Colonic mucosa (tissue), 4 donors: ENCODE data around the gene L3MBTL2. TPM values are rescaled to one million over a fixed set of nuclear protein-coding genes. Genes with fewer than 3 reads are reported as not detected.

ENCODE experiments used
- DNase-seq: peaks from one replicate; pipeline ENCODE4 v3.0.0-alpha.2; 2020
- H3K27ac ChIP-seq: fragments of 200-600 bp; one replicate; pipeline ENCODE4 v1.8.0; 2021
- H3K27me3 ChIP-seq: fragments of 200-600 bp; one replicate; pipeline ENCODE4 v1.8.0; 2021
- H3K36me3 ChIP-seq: fragments of 200-600 bp; one replicate; pipeline ENCODE4 v1.8.0; 2021
- H3K4me1 ChIP-seq: fragments of 200-600 bp; one replicate; pipeline ENCODE4 v1.8.0; 2021; ENCODE audit warnings: mild to moderate bottlenecking
- H3K4me3 ChIP-seq: fragments of 200-600 bp; one replicate; pipeline ENCODE4 v1.8.0; 2021
- H3K9ac ChIP-seq, 2 donors: one replicate each; pipeline ENCODE4 v1.7.0; 2013; ENCODE audit warnings: control low read depth in 2 of 2, low read depth in 2 of 2, low read length in 2 of 2
- H3K9me3 ChIP-seq: fragments of 200-600 bp; one replicate; pipeline ENCODE4 v1.8.0; 2021
- CTCF ChIP-seq: fragments of 200-600 bp; IDR thresholded peaks from one replicate; pipeline ENCODE4 v1.8.0; 2022; ENCODE audit warnings: antibody characterized with exemption, mild to moderate bottlenecking
- intact Hi-C: fragments of 100-400 bp; cut with DNase I; formaldehyde crosslinking; loops from one replicate; pipeline ENCODE4 v1.14.1; 2022
- total RNA-seq, 2 donors: library from RNA; stranded (reverse); fragmentation: NEBNext Ultra II Directional in 1 of 2; extraction: Animal tissue kit (Norgen Biotek cat#: 25700) in 1 of 2; gene quantifications; one replicate each; pipeline ENCODE4 v1.2.1, GENCODE V29; 2021
- donor health status: healthy.
- donor health status: DM: no; HTN: no; CAD: no.
- donor health status: DM: no; HTN: no; CAD: no.

Gene L3MBTL2
- total RNA-seq, 2 donors from 2014 or later, result 13.2 to 27.9 TPM

GRCh38 chr22:41215409-41215808 is 10.3 kb downstream of the L3MBTL2 start:
- no peak overlapping the region for H3K9ac ChIP-seq
- H3K27ac ChIP-seq, result no peak overlapping the region
- no peaks in the 10 kb centered on the region for H3K9me3 ChIP-seq
- intact Hi-C loops, result no loop called here
- H3K27me3 ChIP-seq, result no peaks in the 10 kb centered on the region
- no peaks in the 10 kb centered on the region for H3K36me3 ChIP-seq
- DNase-seq, result no peak
- H3K4me3 ChIP-seq, result no peak overlapping the region
- TF ChIP-seq CTCF, result no peak
- no peaks in the 10 kb centered on the region for H3K4me1 ChIP-seq

DNA sequence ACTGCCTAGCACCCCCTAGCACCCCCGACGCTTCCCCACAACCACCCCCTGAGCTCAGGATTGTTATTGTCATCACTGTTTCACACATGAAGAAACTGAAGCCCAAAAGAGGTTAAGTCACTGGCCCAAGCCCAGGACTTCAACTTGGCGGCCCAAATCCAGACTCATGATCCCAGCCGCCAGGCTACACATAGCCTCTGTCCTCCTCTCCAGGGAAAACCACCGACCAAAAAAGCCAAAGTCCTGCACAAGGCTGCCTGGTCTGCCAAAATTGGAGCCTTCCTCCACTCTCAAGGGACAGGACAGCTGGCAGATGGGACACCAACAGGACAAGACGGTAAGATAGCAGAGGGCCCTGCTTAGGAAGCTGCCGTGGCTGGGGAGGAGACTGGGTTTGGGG is 10.8 kb downstream of the L3MBTL2 start:
- no peak overlapping the region for H3K4me3 ChIP-seq
- H3K27me3 ChIP-seq, result no peaks in the 10 kb centered on the region
- no peaks in the 10 kb centered on the region for H3K36me3 ChIP-seq
- no peaks in the 10 kb centered on the region for H3K9me3 ChIP-seq
- H3K4me1 ChIP-seq, result no peaks in the 10 kb centered on the region
- H3K9ac ChIP-seq, result no peak overlapping the region
- TF ChIP-seq CTCF, result no peak
- DNase-seq, result no peak
- intact Hi-C loops, result no loop called here
- H3K27ac ChIP-seq, result no peak overlapping the region

DNA sequence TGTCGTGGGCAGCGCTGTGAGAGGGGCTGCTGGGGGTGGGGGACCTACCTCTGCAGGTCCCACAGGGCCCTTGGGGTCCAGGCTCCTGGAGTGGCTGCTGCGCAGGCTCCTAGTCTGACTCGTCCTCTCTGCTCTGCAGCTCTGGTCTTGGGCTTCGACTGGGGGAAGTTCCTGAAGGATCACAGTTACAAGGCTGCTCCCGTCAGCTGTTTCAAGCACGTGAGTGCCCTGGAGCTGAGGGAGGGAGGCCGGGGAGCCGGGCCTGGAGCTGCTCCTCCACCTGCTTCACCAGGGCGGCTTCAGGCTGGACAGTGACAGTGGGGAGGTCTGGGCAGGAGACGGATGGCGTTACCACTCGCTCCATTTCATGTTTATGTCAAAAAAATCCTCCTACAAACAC is 11.9 kb downstream of the L3MBTL2 start:
- Histone ChIP-seq H3K9ac (peak overlapping the region in 1 of 2 donors; percentile 48), H3K27me3 (no peaks in the 10 kb centered on the region), H3K4me1 (no peaks in the 10 kb centered on the region), H3K4me3 (no peak overlapping the region), H3K9me3 (no peaks in the 10 kb centered on the region), H3K27ac (peak overlapping the region; percentile 60), H3K36me3 (no peaks in the 10 kb centered on the region)
- intact Hi-C loops, result no loop called here
- TF ChIP-seq CTCF, result no peak
- no peak for DNase-seq

GRCh38 chr22:41217553-41218157 is 12.5 kb downstream of the L3MBTL2 start:
- Histone ChIP-seq H3K36me3 (no peaks in the 10 kb centered on the region), H3K4me3 (no peak overlapping the region)

GRCh38 chr22:41222846-41223507 is 17.9 kb downstream of the L3MBTL2 start:
- no peak for DNase-seq
- Histone ChIP-seq H3K9ac (no peak overlapping the region), H3K4me1 (no peaks in the 10 kb centered on the region), H3K36me3 (no peaks in the 10 kb centered on the region), H3K9me3 (no peaks in the 10 kb centered on the region), H3K27ac (no peak overlapping the region), H3K4me3 (no peak overlapping the region), H3K27me3 (no peaks in the 10 kb centered on the region)
- intact Hi-C loops, result no loop called here
- TF ChIP-seq CTCF, result no peak

More at GRCh38 chr22:41217553-41218157, 12.5 kb downstream of the L3MBTL2 start:
- Histone ChIP-seq H3K4me1 (no peaks in the 10 kb centered on the region), H3K9ac (peak overlapping the region; percentile 48 to 50), H3K27me3 (no peaks in the 10 kb centered on the region), H3K27ac (peak overlapping the region; percentile 60), H3K9me3 (no peaks in the 10 kb centered on the region)
- DNase-seq, result peak; percentile 44
- TF ChIP-seq CTCF, result no peak
- intact Hi-C loops, result no loop called here
